Ovary (tissue), 9 donors: Measurements from ENCODE around the gene ALOX5. TPM values are rescaled to one million over a fixed set of nuclear protein-coding genes. Genes with fewer than 3 reads are reported as not detected.

Experiments
- DNase-seq, 5 donors: peaks; one replicate each; pipeline ENCODE4 v3.0.0-alpha.2; 2019 to 2020
- H3K27ac ChIP-seq, 2 donors: fragments of 200-600 bp; one replicate each; pipeline versions ENCODE4 v1.5.1 to v1.8.0; 2019 to 2022
- H3K27me3 ChIP-seq: fragments of 200-600 bp; one replicate; pipeline ENCODE4 v1.8.0; 2022
- H3K36me3 ChIP-seq: fragments of 200-600 bp; sonication (generic); one replicate; pipeline ENCODE4 v1.5.1; 2019
- H3K4me1 ChIP-seq: one replicate; pipeline ENCODE4 v1.8.1; 2013; ENCODE audit warnings: mild to moderate bottlenecking, moderate library complexity; ENCODE audit not compliant: insufficient read depth
- H3K4me3 ChIP-seq: fragments of 200-600 bp; sonication (generic); one replicate; pipeline ENCODE4 v1.5.1; 2017
- H3K9me3 ChIP-seq, 2 donors: fragments of 200-600 bp in 1 of 2; sonication (generic) in 1 of 2; one replicate each; pipeline versions ENCODE4 v1.5.1 to v1.8.1; 2013 to 2019; ENCODE audit warnings: mild to moderate bottlenecking in 1 of 2, moderate library complexity in 1 of 2
- CTCF ChIP-seq, 3 donors: fragments of 450-650 bp in 2 of 3; fragments of 200-600 bp in 1 of 3; IDR thresholded peaks; one replicate each; pipeline versions ENCODE4 v1.5.1 to v1.8.0; 2016 to 2022; ENCODE audit warnings: antibody characterized with exemption in 3 of 3, mild to moderate bottlenecking in 1 of 3
- EP300 ChIP-seq: sonication (generic); formaldehyde crosslinking; IDR thresholded peaks from one replicate; pipeline ENCODE4 v1.6.1; 2017; ENCODE audit warnings: antibody characterized with exemption
- POLR2A ChIP-seq: fragments of 450-650 bp; IDR thresholded peaks from one replicate; pipeline ENCODE4 v1.6.1; 2017; ENCODE audit warnings: antibody characterized with exemption, mild to moderate bottlenecking, moderate library complexity
- WGBS, 3 donors: extraction: QIAGEN DNeasy Blood & Tissue Kit in 1 of 3; methylation state at CpG; one replicate each; pipeline versions ENCODE4 v1.1.5 to v1.1.7; 2013 to 2017; 5-methylcytosine and 5-hydroxymethylcytosine counted together
- intact Hi-C, 4 donors: fragments of 100-400 bp; cut with DNase I; formaldehyde crosslinking; loops; one replicate each; pipeline versions ENCODE4 v1.11.0 to v1.15.1; 2022 to 2023
- polyA plus RNA-seq, 2 donors: library from polyadenylated mRNA; stranded (reverse); fragments of 200-250 nt in 1 of 2; fragments of 350-450 nt in 1 of 2; fragmentation: Illumina TruSeq in 1 of 2; extraction: RNeasy Lipid Tissue Mini Kit (QIAGEN cat#74804) in 1 of 2; gene quantifications; one replicate each; pipeline ENCODE4 v1.2.3, GENCODE V29; 2013 to 2014
- total RNA-seq, 7 donors: library from RNA; depleted of rRNA in 2 of 7; stranded (reverse); fragments of >200 nt in 2 of 7; fragmentation: NEBNext Ultra II Directional in 3 of 7; extraction: Animal tissue kit (Norgen Biotek cat#: 25700) in 3 of 7; gene quantifications; one replicate each; pipeline versions ENCODE4 v1.1.0 to v1.2.4, GENCODE V29; 2016 to 2023
- donor health status: DM: no; HTN: no; CAD: no; lungs with moderate emphysema.
- donor health status: DM: no; HTN: no; CAD: no.
- donor health status: Bipolar disorder and iron deficiency.
- donor health status: DM: yes; HTN: yes; CAD: no.
- donor health status: DM: no; HTN: no; CAD: no.
- donor health status: DM: yes; HTN: yes; CAD: no.

ALOX5 gene
- total and polyA plus RNA-seq, 9 donors: 1.7 to 17.7 (median 6.3) TPM

- H3K27ac ChIP-seq: no peak overlapping the region
- no peaks in the 10 kb centered on the region for H3K36me3 ChIP-seq
- no peaks in the 10 kb centered on the region for H3K4me1 ChIP-seq
- TF ChIP-seq POLR2A: no peak
- no peak for TF ChIP-seq EP300
- no peak for TF ChIP-seq CTCF (IDR thresholded peaks at IDR 0.05)
- no peaks in the 10 kb centered on the region for H3K9me3 ChIP-seq
- no peaks in the 10 kb centered on the region for H3K27me3 ChIP-seq
- intact Hi-C loops: no loop called here
- no peak for DNase-seq
- no peak overlapping the region for H3K4me3 ChIP-seq
- WGBS, 3 donors: 82 to 86% (median 82%) methylated on average over 7 of the region's 7 CpGs
Observed at GRCh38 chr10:45461034-45461433, 87.0 kb downstream of the ALOX5 start.

GRCh38 chr10:45463244-45464116, 89.5 kb downstream of the ALOX5 start:
- no peak for TF ChIP-seq EP300
- TF ChIP-seq POLR2A: no peak
- no peak for TF ChIP-seq CTCF (IDR thresholded peaks at IDR 0.05)
- 89 to 92% (median 90%) methylated on average over 23 of the region's 23 CpGs for WGBS, 3 donors

GRCh38 chr10:45464958-45465567, 91.0 kb downstream of the ALOX5 start:
- 23 to 25% (median 23%) methylated on average over 6 of the region's 6 CpGs for WGBS, 3 donors
- Histone ChIP-seq H3K4me3 (no peak overlapping the region), H3K9me3 (no peaks in the 10 kb centered on the region), H3K27ac (no peak overlapping the region), H3K4me1 (peaks cover under 1% of the 10 kb centered on the region), H3K36me3 (no peaks in the 10 kb centered on the region), H3K27me3 (no peaks in the 10 kb centered on the region)
- DNase-seq: peak; percentile 69 to 86 (median 76)
- intact Hi-C loops: no loop called here
- peak; percentile 57 to 73 (median 62) for TF ChIP-seq CTCF (IDR thresholded peaks at IDR 0.05)
- no peak for TF ChIP-seq EP300

More at GRCh38 chr10:45463244-45464116, 89.5 kb downstream of the ALOX5 start:
- intact Hi-C loops: no loop called here
- H3K9me3 ChIP-seq: no peaks in the 10 kb centered on the region
- H3K4me3 ChIP-seq: no peak overlapping the region
- no peaks in the 10 kb centered on the region for H3K36me3 ChIP-seq
- no peak overlapping the region for H3K27ac ChIP-seq
- no peaks in the 10 kb centered on the region for H3K27me3 ChIP-seq
- DNase-seq: no peak
- H3K4me1 ChIP-seq: no peaks in the 10 kb centered on the region

GRCh38 chr10:45466784-45467183, 92.8 kb downstream of the ALOX5 start:
- TF ChIP-seq CTCF (IDR thresholded peaks at IDR 0.05): no peak
- no peak for TF ChIP-seq POLR2A
- no peak for TF ChIP-seq EP300
- intact Hi-C loops: loop anchor here in 1 of 4 donors (2.0 kb wide), 1 partner anchor 206 kb away; the partner anchor contains the start of gene ZFAND4
- H3K36me3 ChIP-seq: no peaks in the 10 kb centered on the region
- no peaks in the 10 kb centered on the region for H3K27me3 ChIP-seq
- H3K4me3 ChIP-seq: no peak overlapping the region
- H3K9me3 ChIP-seq: no peaks in the 10 kb centered on the region
- H3K4me1 ChIP-seq: peaks cover 6% of the 10 kb centered on the region
- DNase-seq: no peak
- 78 to 85% (median 84%) methylated on average over 5 of the region's 5 CpGs for WGBS, 3 donors
- no peak overlapping the region for H3K27ac ChIP-seq
